DOHH2 (cell line): ENCODE results near the gene CLEC12A.

Experiments
- CTCF ChIP-seq: fragments of 200-600 bp; sonication (generic); IDR thresholded peaks from one replicate; pipeline ENCODE4 v1.5.1; 2014; ENCODE audit warnings: antibody characterized with exemption, mild to moderate bottlenecking, low read depth, low read length; ENCODE audit not compliant: poor library complexity, severe bottlenecking
- EZH2phosphoT487 ChIP-seq: fragments of 200-600 bp; sonication (generic); IDR thresholded peaks from 2 replicates; pipeline ENCODE4 v1.6.1; 2017; ENCODE audit warnings: borderline replicate concordance, mild to moderate bottlenecking, antibody characterized with exemption, low read length, moderate library complexity, mixed read lengths

- TF ChIP-seq CTCF, result no peak
- TF ChIP-seq EZH2phosphoT487, result no peak
Measured at GRCh38 chr12:10016881-10017280, 45.7 kb downstream of the CLEC12A start.
